OCI-LY1 (cell line): ENCODE measurements around the gene PHF2.

ENCODE experiments used
- EZH2 ChIP-seq: fragments of 200-600 bp; sonication (generic), shearing (Covaris generic); IDR thresholded peaks from 2 replicates; pipeline ENCODE4 v1.8.0; 2017; ENCODE audit warnings: borderline replicate concordance, mixed run types, mild to moderate bottlenecking, antibody characterized with exemption, low read length, moderate library complexity, mixed read lengths
- TF ChIP-seq, protein P1 (sequence below): fragments of 200-600 bp; sonication (generic), shearing (Covaris generic); IDR thresholded peaks from 2 replicates; pipeline ENCODE4 v1.5.1; 2017; ENCODE audit warnings: mild to moderate bottlenecking, antibody characterized with exemption, low read length, moderate library complexity, mixed read lengths

GRCh38 chr9:93590609-93591234 is 14.3 kb downstream of the PHF2 start:
- TF ChIP-seq, protein P1, sequence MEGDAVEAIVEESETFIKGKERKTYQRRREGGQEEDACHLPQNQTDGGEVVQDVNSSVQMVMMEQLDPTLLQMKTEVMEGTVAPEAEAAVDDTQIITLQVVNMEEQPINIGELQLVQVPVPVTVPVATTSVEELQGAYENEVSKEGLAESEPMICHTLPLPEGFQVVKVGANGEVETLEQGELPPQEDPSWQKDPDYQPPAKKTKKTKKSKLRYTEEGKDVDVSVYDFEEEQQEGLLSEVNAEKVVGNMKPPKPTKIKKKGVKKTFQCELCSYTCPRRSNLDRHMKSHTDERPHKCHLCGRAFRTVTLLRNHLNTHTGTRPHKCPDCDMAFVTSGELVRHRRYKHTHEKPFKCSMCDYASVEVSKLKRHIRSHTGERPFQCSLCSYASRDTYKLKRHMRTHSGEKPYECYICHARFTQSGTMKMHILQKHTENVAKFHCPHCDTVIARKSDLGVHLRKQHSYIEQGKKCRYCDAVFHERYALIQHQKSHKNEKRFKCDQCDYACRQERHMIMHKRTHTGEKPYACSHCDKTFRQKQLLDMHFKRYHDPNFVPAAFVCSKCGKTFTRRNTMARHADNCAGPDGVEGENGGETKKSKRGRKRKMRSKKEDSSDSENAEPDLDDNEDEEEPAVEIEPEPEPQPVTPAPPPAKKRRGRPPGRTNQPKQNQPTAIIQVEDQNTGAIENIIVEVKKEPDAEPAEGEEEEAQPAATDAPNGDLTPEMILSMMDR = no peak
- TF ChIP-seq EZH2 = no peak
